ENCODE data around the gene RAD51B. TPM values are rescaled to one million over a fixed set of nuclear protein-coding genes. Genes with fewer than 3 reads are reported as not detected.

The RAD51B gene
- total and polyA plus RNA-seq, 2 of the 13 experiments (the other 11 are each of a cell fraction or from before 2014, with no cell fraction given), result 7.0 to 9.5 TPM

- TF ChIP-seq NONO (IDR thresholded peaks at IDR 0.05) (no peak), NONO (CRISPR knock-in tag; conservative IDR thresholded peaks at IDR 0.05) (no peak), ATF2 (CRISPR knock-in tag; IDR thresholded peaks at IDR 0.05) (no peak), ISX (CRISPR knock-in tag; conservative IDR thresholded peaks at IDR 0.05) (no peak), SP5 (CRISPR knock-in tag; IDR thresholded peaks at IDR 0.05; ENCODE audit: borderline replicate concordance, low read depth) (no peak), BRCA1 (CRISPR knock-in tag; IDR thresholded peaks at IDR 0.05) (no peak), FOXP4 (CRISPR knock-in tag; IDR thresholded peaks at IDR 0.05) (no peak), GATAD2A (CRISPR knock-in tag; IDR thresholded peaks at IDR 0.05) (no peak), ZMYM2 (CRISPR knock-in tag; IDR thresholded peaks at IDR 0.05) (no peak), HOXA9 (CRISPR knock-in tag; IDR thresholded peaks at IDR 0.05; ENCODE audit: borderline replicate concordance) (no peak), TAF15 (IDR thresholded peaks at IDR 0.05; ENCODE audit: low read depth, low read length, poor library complexity, severe bottlenecking) (no peak), ZNF468 (CRISPR knock-in tag; IDR thresholded peaks at IDR 0.05) (no peak)
- DNase-seq (ENCODE audit: low spot score), result no peak
- Histone ChIP-seq H3K9ac (ENCODE audit: insufficient read depth, low read depth, low read length) (no peak overlapping the region), H3K79me2 (ENCODE audit: insufficient read depth, low read length) (no peaks in the 10 kb centered on the region), H3K27me3 (ENCODE audit: control insufficient read depth in 1 of 2, insufficient read depth in 2 of 2, low read length in 2 of 2) (no peaks in the 10 kb centered on the region), H2AFZ (ENCODE audit: low read length) (no peak overlapping the region), H3K27ac (ENCODE audit: extremely low read length, insufficient read depth, low read length) (no peak overlapping the region), H3K4me3 (replicated peaks in 1 of 3; ENCODE audit: insufficient read depth in 1 of 3, low read depth in 2 of 3, low read length in 3 of 3) (no peak overlapping the region), H3K36me3 (replicated peaks in 1 of 2; ENCODE audit: control insufficient read depth in 1 of 2, insufficient read depth in 2 of 2, low read length in 2 of 2) (no peaks in the 10 kb centered on the region), H3K4me2 (ENCODE audit: low read depth, low read length) (no peak overlapping the region), H3K4me1 (ENCODE audit: insufficient read depth, low read length) (no peaks in the 10 kb centered on the region), H4K20me1 (ENCODE audit: insufficient read depth, low read length) (no peaks in the 10 kb centered on the region), H3K9me3 (ENCODE audit: low read length) (peaks cover 13% of the 10 kb centered on the region; the same call in 1 of the 2 replicates)
- POLR2A ChIA-PET, result no interaction called here
- WGBS (ENCODE audit: low lambda C conversion rate), result 94% methylated on average over 3 of the region's 3 CpGs
- BruUV-seq (replicated peaks), result no TSS peak
- no peak for ATAC-seq
- CTCF ChIA-PET (ENCODE audit: low intra/inter-chr PET ratio, low total read pairs), result no interaction called here
- intact Hi-C loops (cut with micrococcal nuclease; ENCODE audit: unreplicated experiment), result no loop called here
- in situ Hi-C loops (cut with HindIII; ENCODE audit: extremely low pct_ligation_motif_present, low pct_unique_long_range_greater_than_20kb), result loop anchor here (25.0 kb wide), 1 partner anchor 735 kb away; no protein-coding TSS in a partner anchor
- no peak for FAIRE-seq
These were observed 107.2 kb downstream of the RAD51B start for GRCh38 chr14:67926821-67927220.

All from HepG2 (cell line).